Left forelimb (tissue), 1 donor: ENCODE results near the gene METTL27.
"Not testable (repeated sequence)": the region's sequence is repeated elsewhere in the genome, so short reads cannot be mapped to it uniquely, and the experiment has no call there.

ENCODE experiments used
- DNase-seq: peaks from one replicate; pipeline ENCODE4 v3.0.0-alpha.2; 2018; ENCODE audit warnings: low spot score

Gene METTL27

DNA sequence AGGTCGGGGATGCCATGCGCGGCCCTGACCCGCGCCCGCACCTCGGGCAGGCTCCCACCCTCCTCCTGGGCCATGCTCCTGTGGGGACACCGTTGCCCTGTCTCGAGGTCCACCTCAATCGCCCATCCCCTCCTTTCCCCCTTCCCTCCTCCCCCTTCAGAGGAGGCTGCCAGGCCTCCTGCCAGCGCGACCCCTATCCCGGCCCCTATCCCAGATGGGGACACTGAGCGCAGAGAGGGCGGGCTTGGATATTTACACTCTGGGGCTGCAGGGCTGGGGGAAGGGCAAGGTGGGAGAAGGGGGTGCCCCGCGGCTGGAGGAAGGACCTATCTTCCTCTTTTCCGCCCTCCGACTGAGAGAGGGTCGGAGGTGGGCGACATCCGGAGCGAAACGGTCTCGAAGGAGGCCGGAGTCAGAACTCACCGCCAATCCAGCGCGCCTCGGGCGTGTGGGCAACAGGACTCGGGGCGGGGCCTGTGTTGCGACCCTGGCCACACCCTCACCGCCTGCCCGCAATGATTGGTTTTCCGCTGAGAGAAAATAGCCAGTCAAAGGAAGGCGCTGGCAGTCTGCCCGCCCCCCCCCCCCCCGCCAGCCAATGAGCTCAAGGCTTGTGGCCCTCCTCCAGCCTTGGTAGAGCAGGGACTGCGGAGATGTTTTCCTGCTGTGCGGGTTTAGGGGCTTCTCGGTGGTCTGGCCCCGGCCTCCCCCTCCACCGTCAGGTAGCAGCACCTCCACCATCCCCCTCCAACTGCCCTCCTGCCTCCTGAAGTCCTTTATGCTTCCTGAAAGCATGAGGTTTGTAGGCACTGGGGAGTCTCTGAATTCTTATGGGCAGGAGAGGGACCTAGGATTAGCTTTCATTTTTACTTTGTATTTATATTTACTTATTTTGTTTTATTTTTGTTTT is at the start of gene METTL27:
Gene METTL27 (minus strand): TSS at position 450 of the 910 bp plus-strand sequence. CDS start 376 bp downstream, at position 74.
- DNase-seq: peak; percentile 96

GRCh38 chr7:73891178-73891885 is 49.0 kb upstream of the METTL27 start:
- no peak for DNase-seq

DNA sequence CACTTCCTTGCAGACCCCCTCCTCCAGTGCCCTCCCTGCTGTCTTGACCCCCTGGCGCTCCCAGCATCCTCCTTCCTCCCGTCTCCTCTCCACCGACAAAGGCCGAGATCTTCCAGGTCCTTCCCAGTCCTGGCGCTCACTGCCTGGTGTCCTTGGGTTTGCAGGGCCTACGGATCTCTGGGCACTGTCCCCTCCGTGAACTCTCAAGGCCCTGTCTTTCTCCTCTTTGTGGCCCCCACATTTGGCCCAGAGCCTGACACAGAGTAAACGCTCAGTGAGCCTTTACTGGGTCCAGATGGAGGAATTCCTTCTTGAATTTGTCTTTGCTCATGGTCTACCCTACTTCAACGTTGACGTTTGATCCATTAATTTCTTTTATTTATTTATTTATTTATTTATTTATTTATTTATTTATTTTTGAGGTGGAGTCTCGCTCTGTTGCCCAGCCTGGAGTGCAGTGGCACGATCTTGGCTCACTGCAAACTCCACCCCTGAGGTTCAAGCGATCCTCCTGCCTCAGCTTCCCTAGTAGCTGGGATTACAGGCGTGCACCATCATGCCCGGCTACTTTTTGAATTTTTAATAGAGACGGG is 48.3 kb upstream of the METTL27 start:
- no peak for DNase-seq

DNA sequence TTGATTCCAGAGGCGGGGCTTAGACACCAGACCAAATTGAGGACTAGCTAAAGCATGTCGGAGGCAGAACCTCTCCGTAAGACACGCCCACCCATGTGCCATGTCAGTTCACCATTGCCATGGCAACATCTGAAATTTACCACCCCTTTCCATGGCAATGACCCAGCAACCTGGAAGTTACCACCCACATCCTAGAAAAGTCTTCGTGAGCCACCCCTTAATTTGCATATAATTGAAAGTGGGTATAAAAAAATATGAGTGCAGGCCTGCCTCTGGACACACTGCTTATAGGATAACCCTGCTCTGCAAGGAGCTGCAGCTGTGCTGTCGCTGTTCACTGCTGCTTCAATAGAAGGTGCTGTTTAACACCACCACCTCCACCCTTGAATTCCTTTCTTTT is 46.6 kb upstream of the METTL27 start:
- no peak for DNase-seq

DNA sequence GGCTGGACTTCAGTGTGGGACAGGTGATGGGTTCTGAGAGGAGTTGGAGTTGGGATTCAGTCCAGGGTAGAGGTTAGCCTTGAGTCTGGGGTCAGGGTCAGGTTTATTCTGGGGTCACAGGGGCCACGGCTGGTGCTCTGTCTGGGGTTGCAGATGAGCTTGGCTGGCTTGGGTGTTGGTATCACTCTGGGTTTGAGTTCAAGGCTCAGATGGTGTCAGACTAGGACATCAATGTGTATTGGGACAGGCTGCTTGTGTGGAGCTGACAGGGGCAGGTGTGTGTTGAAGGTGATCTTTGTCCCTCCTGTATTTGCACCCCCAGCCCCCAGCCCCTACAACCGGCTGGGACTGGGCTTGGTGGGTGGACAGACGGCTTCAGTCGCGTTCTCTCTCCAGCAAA is 45.4 kb upstream of the METTL27 start:
- no peak for DNase-seq

DNA sequence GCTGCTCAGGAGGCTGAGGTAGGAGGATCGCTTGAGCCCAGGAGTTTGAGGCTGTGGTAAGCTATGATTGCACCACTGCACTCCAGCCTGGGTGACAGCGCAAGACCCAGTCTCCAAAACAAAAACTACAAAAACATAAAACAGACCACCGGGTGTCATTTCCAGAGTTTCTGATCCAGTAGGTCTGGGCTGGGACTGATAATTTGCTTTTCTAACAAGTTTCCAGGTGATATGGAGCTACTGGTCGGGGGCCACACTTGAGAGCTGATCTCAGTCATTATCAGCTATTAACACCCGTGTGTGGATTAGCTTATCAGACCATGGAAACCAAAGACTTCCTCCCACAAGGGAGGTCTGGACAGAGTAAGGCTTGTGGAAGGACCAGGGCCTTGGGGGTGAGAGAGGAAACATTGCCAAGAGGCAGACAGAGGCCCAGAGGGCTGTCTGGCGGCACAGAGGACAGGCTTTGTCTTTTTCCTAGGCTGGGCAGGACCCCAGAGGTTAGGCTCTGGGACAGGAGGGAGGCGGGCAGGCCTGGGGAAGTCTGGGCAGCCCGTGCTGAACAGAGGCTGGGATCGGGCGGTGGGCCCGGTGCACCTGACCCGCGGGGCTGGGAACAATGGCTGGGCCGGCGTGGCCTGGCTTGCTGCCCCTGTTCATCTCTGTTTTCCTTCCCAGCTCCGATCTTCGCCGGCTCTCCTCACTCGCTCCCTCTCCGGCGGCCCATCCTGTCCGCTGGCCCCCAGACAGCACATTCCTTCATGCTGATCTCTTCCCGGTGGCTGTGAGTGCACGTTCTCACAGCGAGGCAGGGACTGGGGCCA is 43.9 kb upstream of the METTL27 start:
- peak; percentile 85 for DNase-seq

- no peak for DNase-seq
Observed at GRCh38 chr7:73885433-73885974, 43.2 kb upstream of the METTL27 start.

DNA sequence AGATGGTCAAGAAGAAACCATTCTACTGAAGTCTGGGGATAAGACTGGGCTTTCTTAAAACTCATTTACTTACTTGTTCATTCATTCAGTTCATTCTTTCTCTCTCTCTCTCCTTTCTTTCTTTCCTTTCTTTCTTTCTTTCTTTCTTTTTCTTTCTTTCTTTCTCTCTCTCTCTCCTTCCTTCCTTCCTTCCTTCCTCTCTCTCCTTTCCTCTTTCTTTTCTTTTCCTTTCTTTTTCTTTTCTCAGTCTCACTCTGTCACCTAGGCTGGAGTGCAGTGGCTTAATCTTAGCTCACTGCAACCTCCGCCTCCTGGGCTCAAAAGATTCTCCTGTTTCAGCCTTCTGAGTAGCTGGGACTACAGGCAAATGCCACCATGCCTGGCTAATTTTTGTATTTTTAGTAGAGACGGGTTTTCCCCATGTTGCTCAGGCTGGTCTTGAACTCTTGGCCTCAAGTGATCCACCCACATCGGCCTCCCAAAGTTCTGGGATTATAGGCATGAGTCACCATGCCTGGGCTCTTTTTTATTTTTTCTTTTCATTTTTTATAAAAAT is 42.6 kb upstream of the METTL27 start:
- DNase-seq: not testable (repeated sequence)

DNA sequence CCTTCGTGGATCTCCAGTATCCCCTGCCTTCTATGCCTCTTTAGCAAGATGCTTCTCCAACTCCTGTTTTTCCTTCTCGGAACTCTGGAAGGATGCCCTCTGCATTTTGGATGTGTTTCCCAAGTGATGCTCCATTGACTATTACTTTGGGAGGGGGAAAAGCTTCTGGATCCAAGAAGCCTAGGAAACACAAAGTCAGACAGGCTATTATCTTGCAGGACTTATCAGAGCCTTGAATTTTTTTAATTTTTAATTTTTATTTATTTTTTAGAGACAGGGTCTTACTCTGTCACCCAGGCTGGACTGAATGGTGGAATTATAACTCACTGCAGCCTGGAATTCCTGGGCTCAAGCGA is 39.7 kb upstream of the METTL27 start:
- DNase-seq: no peak

DNA sequence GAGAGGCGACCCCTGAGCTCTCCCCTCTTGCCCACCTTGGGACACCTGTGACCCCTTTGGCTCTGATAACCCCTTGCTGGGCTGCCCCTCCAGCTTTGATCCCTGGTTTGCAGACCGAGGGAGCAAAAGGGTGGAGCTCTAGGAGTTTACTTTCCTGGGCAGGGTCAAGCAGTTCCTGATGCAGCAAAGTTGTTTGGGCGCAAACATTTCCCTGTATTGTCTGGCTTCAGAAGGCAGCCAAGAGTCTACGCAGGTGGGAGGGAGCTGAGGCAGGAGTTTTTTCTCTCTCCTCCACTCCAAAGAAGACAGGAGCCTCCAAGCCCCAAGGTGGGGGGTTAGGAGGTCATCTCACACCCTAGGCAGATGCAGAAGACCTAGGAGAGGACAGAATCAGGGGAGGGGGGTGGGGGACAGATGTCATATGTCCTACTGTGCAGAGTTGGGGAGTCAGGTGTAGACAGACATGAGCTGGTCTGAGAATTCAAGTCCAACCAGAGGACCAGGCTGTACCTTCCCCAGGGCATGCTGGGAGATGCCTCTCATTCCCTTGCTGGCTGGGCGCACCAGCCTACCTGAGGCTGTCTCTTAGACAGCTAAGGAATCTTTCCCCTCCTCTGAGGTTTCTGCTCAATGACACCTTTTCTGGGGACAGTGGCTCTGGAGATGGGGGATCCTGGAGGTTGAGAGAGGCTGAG is 39.2 kb upstream of the METTL27 start:
- DNase-seq: no peak

- no peak for DNase-seq
Observed at GRCh38 chr7:73880755-73881328, 38.5 kb upstream of the METTL27 start.

DNA sequence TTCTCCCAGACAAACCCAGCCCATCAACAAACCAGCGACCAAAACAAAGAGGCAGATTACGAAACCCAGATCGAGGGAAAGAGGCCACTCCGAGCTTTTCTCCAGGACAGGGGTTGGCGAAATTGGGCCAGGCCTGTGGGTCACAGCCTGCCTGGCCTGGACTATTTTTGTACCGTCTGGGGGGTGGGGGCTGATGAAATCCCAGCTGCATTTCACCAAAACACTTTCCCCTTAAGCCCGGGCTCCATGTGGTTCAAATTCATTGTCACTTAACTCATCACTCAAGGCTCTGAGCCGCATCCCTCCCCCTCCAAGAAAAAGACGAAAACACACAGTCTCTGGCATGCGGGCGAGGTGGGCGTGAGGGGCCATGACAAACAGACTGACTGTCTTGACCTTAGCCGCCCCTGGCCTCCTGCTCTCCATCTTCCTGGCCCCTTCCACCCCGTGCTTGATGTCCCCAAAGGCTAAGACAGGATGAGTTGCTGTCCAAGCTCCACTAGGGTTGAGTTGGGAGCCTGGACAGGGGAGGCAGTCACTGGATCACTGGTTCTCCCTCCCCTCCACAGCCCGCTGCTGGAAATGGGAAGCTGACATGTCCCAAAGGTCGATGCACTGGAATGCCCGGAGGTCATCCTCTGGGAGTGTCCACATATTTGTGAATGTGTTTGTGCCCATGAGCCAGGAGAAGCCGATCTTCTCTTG is 37.8 kb upstream of the METTL27 start:
- no peak for DNase-seq

GRCh38 chr7:73876973-73877372 is 34.7 kb upstream of the METTL27 start:
- no peak for DNase-seq

- DNase-seq: no peak
Observed at GRCh38 chr7:73876361-73876760, 34.0 kb upstream of the METTL27 start.

DNA sequence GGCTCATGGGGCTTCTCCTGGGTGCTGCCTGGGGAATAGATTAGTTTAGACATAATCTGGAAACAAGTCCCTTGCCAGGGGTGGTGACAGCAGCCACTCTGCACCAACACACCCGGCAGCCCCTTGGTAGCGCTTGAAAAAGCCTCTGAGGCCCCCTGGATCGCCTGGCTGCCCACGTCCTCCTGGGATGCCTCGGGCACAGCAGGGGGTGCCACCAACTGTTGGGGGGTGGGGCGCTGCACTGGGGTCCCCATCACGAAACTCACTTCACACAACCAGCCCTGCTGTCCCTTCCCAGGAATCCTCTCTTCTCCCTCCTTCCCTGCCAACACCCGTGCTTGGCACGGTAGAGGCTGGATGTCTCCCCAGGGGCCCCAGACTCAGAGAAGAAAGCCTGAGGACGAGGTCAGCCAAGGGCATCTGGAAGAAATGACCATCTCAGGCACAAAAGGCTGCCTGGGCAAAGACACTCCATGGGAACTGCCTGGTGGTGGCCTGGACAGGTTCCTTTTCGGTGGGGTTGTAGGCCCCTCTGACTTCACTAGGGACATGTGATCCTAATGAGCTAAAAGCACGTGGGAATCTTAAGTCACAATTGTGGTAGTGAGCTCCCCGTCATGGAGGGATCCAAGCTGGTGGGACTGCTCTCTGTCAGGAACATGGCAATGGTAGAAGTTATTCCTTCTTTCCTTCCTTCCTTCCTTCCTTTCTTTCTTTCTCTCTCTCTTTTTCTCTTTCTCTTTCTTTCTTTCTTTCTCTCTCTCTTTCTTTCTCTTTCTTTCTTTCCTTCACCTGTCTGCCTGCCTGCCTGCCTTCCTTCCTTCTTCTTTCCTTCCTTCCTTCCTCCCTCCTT is 30.0 kb upstream of the METTL27 start:
- DNase-seq: no peak

DNA sequence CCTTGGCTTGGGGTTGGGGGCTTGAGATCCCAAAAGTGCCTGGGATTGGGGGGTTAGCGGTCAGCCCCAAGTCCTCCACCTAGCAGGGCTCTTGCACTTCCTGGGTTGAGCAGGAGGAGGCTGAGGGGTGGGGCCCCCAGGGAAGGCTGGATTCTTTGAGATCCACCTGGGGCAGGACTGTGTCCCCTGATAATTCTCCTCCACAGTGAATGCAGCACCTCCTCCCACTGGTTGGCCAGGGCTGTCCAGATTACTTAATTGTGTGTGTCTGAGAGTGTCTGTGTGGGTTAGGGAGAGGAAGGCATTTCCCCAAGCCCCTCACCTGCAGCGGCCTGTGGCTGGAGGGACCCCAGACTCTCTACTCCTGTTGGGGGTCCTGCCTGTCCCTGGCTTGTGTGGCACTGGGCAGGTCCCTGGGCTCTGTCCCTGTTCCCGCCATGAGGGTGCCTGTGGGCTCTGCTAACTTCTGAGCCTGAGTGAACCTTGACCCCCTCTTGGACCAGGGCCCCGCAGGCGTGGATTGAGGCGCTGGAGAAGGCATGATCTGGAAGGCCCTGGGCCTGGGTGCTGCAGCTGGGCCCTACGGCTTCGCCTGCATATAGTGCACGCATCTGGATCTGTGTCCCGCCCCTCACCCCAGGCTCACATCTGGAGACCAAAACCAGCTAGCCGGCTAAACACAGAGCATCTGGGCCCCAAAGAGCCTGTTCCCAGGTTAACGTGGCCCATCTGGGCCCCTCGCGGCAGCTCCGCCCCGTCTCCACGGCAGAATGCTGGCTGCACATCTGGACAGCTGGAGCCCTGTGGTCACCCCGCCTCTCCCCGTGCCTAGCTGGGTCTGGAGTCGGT is 29.1 kb upstream of the METTL27 start:
- no peak for DNase-seq

DNA sequence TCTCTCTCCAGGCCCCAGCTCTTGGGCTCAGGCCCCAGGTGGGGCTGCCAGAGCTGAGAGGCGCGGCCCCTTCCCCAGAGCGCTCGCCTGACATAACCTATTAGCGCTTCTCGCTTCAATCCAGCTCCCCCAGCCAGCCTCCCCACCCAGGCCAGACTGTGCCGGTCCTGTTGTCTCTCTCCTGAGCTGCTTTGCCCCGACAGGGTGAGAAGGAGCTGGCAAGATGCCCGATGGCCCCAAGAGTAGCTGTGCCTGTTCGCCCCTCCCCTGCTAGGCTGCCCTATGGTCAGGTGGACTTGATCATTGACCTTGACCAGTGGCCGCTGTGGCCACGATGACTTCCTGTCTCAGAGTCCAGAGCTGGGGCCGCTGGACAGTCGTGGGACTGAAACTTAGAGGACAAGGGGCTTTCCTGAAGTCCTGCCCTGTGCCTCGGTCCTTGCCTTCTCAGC is 27.8 kb upstream of the METTL27 start:
- DNase-seq: no peak
